SK-N-SH (cell line): ENCODE results near the gene GABRR2. TPM values are rescaled to one million over a fixed set of nuclear protein-coding genes. Genes with fewer than 3 reads are reported as not detected.

Source experiments
- CTCF ChIA-PET: fragments of 300-600, 350-600 bp; formaldehyde crosslinking; extraction: SDS; loops from one replicate; lab custom pipeline; 2021; lab: Yijun Ruan, JAX
- POLR2A ChIA-PET: fragments of 350-600 bp; sonication (Branson Sonifier 250); formaldehyde crosslinking; extraction: SDS; loops from one replicate; lab custom pipeline; 2020; ENCODE audit warnings: antibody characterized with exemption, inconsistent platforms; lab: Yijun Ruan, JAX
- DNase-seq: peaks from one replicate; pipeline ENCODE4 v3.0.0; 2012
- H2AFZ ChIP-seq: fragments of 200-600 bp; sonication (generic); 2 replicates; pipeline ENCODE4 v1.8.1; 2016; ENCODE audit warnings: antibody characterized with exemption, mild to moderate bottlenecking, low read depth
- H3F3A ChIP-seq: fragments of 200-600 bp; sonication (generic); replicated peaks from 2 replicates; pipeline ENCODE3; 2016; ENCODE audit warnings: antibody characterized with exemption, mild to moderate bottlenecking; ENCODE audit not compliant: insufficient read depth
- H3K27ac ChIP-seq, 2 experiments: fragments of 200-500 bp in 1 of 2; fragments of 200-600 bp in 1 of 2; sonication (Bioruptor generic) in 1 of 2; sonication (generic), shearing (Covaris generic) in 1 of 2; 2 replicates each; pipeline versions ENCODE4 v1.5.1 to v1.6.1; 2014 to 2016; ENCODE audit warnings: low read depth in 2 of 2, inconsistent platforms in 1 of 2, low read length in 1 of 2, mild to moderate bottlenecking in 1 of 2, mixed read lengths in 1 of 2
- H3K27me3 ChIP-seq: fragments of 200-600 bp; sonication (generic), shearing (Covaris generic); 2 replicates; pipeline ENCODE4 v1.6.1; 2016; ENCODE audit warnings: mixed run types; ENCODE audit not compliant: insufficient read depth
- H3K36me3 ChIP-seq, 2 experiments: fragments of 200-500 bp in 1 of 2; fragments of 200-600 bp in 1 of 2; sonication (Bioruptor generic) in 1 of 2; sonication (generic) in 1 of 2; replicated peaks in 1 of 2; 2 replicates each; pipeline versions ENCODE3 to v1.5.1; 2014 to 2016; ENCODE audit warnings: low read length in 1 of 2, mild to moderate bottlenecking in 1 of 2; ENCODE audit not compliant: insufficient read depth in 2 of 2, control insufficient read depth in 1 of 2
- H3K4me1 ChIP-seq, 2 experiments: fragments of 200-500 bp in 1 of 2; fragments of 200-600 bp in 1 of 2; sonication (Bioruptor generic) in 1 of 2; sonication (generic), shearing (Covaris generic) in 1 of 2; 2 replicates each; pipeline versions ENCODE4 v1.5.1 to v1.6.1; 2014 to 2016; ENCODE audit warnings: low read depth in 1 of 2, low read length in 1 of 2, mixed run types in 1 of 2; ENCODE audit not compliant: insufficient read depth in 2 of 2, control insufficient read depth in 1 of 2
- H3K4me2 ChIP-seq: fragments of 200-600 bp; sonication (generic), shearing (Covaris generic); 2 replicates; pipeline ENCODE4 v1.6.1; 2017; ENCODE audit warnings: mixed run types
- H3K4me3 ChIP-seq, 2 experiments: fragments of 200-500 bp in 1 of 2; fragments of 200-600 bp in 1 of 2; sonication (Bioruptor generic) in 1 of 2; sonication (generic), shearing (Covaris generic) in 1 of 2; 2 replicates each; pipeline versions ENCODE4 v1.5.1 to v1.8.1; 2014 to 2016; ENCODE audit warnings: low read depth in 2 of 2, inconsistent platforms in 1 of 2, low read length in 1 of 2, mild to moderate bottlenecking in 1 of 2, mixed read lengths in 1 of 2, moderate library complexity in 1 of 2
- H3K79me2 ChIP-seq: fragments of 200-600 bp; sonication (generic); 2 replicates; pipeline ENCODE4 v1.8.1; 2017; ENCODE audit warnings: mild to moderate bottlenecking; ENCODE audit not compliant: insufficient read depth
- H3K9ac ChIP-seq: fragments of 200-600 bp; sonication (generic); 2 replicates; pipeline ENCODE4 v1.6.1; 2017; ENCODE audit warnings: mixed run types
- H3K9me2 ChIP-seq: fragments of 200-600 bp; sonication (generic); 2 replicates; pipeline ENCODE4 v1.6.1; 2017; ENCODE audit warnings: mixed run types
- H3K9me3 ChIP-seq: fragments of 200-600 bp; sonication (generic); 2 replicates; pipeline ENCODE4 v1.6.1; 2017; ENCODE audit warnings: mixed run types, mild to moderate bottlenecking, moderate library complexity
- H4K20me1 ChIP-seq: fragments of 200-600 bp; sonication (generic); 2 replicates; pipeline ENCODE4 v1.6.1; 2017; ENCODE audit warnings: mild to moderate bottlenecking, mixed run types; ENCODE audit not compliant: insufficient read depth
- CHD2 ChIP-seq: fragments of 150-350 bp; IDR thresholded peaks from 2 replicates; pipeline ENCODE4 v1.6.1; 2018; ENCODE audit warnings: low read length; ENCODE audit not compliant: partially characterized antibody
- ELF1 ChIP-seq: IDR thresholded peaks from 2 replicates; pipeline ENCODE4 v1.4.0; 2012
- EP300 ChIP-seq, 2 experiments: IDR thresholded peaks; 2 replicates each; pipeline versions ENCODE4 v1.4.0 to v1.6.1; 2012; ENCODE audit warnings: borderline replicate concordance in 1 of 2, low read depth in 1 of 2, low read length in 1 of 2
- FOXM1 ChIP-seq: IDR thresholded peaks from 2 replicates; pipeline ENCODE4 v1.4.0; 2012; ENCODE audit warnings: low read depth, mild to moderate bottlenecking
- GABPA ChIP-seq: IDR thresholded peaks from 2 replicates; pipeline ENCODE4 v1.4.0; 2012; ENCODE audit warnings: low read depth, mild to moderate bottlenecking
- IRF3 ChIP-seq: fragments of 150-350 bp; IDR thresholded peaks from 2 replicates; pipeline ENCODE4 v1.6.1; 2016; ENCODE audit warnings: mild to moderate bottlenecking, low read depth, low read length
- PBX3 ChIP-seq: IDR thresholded peaks from 2 replicates; pipeline ENCODE4; 2012
- RAD21 ChIP-seq: IDR thresholded peaks from 2 replicates; pipeline ENCODE4 v1.6.1; 2012; ENCODE audit warnings: mild to moderate bottlenecking, low read length
- REST ChIP-seq: IDR thresholded peaks from 2 replicates; pipeline ENCODE4 v1.6.1; 2012; ENCODE audit warnings: mild to moderate bottlenecking, low read depth, low read length, moderate library complexity
- SMC3 ChIP-seq: IDR thresholded peaks from 2 replicates; pipeline ENCODE4 v1.6.1; 2012; ENCODE audit warnings: low read depth, low read length, improper control_type of control experiment
- TAF1 ChIP-seq: IDR thresholded peaks from 2 replicates; pipeline ENCODE4 v1.6.1; 2012; ENCODE audit warnings: low read depth, mild to moderate bottlenecking, low read length, moderate library complexity, borderline replicate concordance
- TCF12 ChIP-seq: IDR thresholded peaks from 2 replicates; pipeline ENCODE4 v1.4.0; 2012
- WGBS: methylation state at CpG from one replicate; pipeline ENCODE4 v1.1.6; 2017; ENCODE audit warnings: low lambda C conversion rate; 5-methylcytosine and 5-hydroxymethylcytosine counted together
- polyA plus RNA-seq, 3 experiments: library from polyadenylated mRNA; depleted of rRNA; stranded (reverse); fragments of >200 nt; gene quantifications; 2 replicates each; pipeline ENCODE4 v1.2.3, GENCODE V29; 2012
- TF ChIP-seq, protein P1 (sequence below): fragments of 200-600 bp; sonication (generic); IDR thresholded peaks from 2 replicates; pipeline ENCODE4 v1.6.1; 2017; ENCODE audit warnings: antibody characterized with exemption, mild to moderate bottlenecking, moderate library complexity

Gene GABRR2
- polyA plus RNA-seq, 1 of the 3 experiments (the other 2 are of a cell fraction) = 0.18 TPM

GRCh38 chr6:89281779-89282246, 33.3 kb downstream of the GABRR2 start (continued):
- TF ChIP-seq IRF3 (no peak), FOXM1 (no peak), PBX3 (no peak), EP300 (IDR thresholded peaks at IDR 0.05; ENCODE audit: borderline replicate concordance in 1 of 2, low read depth in 1 of 2, low read length in 1 of 2) (no peak), ELF1 (no peak)
- TF ChIP-seq, protein P1, sequence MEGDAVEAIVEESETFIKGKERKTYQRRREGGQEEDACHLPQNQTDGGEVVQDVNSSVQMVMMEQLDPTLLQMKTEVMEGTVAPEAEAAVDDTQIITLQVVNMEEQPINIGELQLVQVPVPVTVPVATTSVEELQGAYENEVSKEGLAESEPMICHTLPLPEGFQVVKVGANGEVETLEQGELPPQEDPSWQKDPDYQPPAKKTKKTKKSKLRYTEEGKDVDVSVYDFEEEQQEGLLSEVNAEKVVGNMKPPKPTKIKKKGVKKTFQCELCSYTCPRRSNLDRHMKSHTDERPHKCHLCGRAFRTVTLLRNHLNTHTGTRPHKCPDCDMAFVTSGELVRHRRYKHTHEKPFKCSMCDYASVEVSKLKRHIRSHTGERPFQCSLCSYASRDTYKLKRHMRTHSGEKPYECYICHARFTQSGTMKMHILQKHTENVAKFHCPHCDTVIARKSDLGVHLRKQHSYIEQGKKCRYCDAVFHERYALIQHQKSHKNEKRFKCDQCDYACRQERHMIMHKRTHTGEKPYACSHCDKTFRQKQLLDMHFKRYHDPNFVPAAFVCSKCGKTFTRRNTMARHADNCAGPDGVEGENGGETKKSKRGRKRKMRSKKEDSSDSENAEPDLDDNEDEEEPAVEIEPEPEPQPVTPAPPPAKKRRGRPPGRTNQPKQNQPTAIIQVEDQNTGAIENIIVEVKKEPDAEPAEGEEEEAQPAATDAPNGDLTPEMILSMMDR = peak; percentile 59

DNA sequence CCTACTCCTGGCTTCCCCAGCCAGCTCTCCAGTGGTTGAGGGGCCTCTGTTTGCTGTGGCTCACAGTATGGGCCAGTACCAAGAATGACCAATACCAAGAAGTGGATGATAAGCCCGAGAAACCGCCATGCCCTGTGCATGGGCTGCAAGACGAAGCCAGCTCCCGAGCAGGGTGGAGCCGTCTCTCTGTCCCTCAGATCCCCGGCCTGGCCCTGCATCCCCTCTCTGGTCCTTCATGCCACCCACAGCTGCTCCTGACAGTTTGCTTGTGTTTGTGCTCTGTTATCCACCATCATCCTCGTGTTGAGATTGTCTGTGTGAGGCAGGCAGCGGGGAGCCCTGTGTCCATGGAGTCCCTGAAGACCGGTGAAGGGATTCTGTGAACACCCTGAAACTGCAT, 36.1 kb downstream of the GABRR2 start:
- Histone ChIP-seq H3K9me2 (no peaks in the 10 kb centered on the region), H3K4me2 (no peak overlapping the region), H3K27ac (no peak overlapping the region), H3K4me3 (no peak overlapping the region), H3K79me2 (no peaks in the 10 kb centered on the region), H2AFZ (no peak overlapping the region), H4K20me1 (no peaks in the 10 kb centered on the region), H3F3A (no peaks in the 10 kb centered on the region), H3K4me1 (peaks cover 0 to 3% of the 10 kb centered on the region in 2 experiments; a peak in 1 of 4 replicates), H3K36me3 (no peaks in the 10 kb centered on the region), H3K27me3 (no peaks in the 10 kb centered on the region), H3K9ac (no peak overlapping the region), H3K9me3 (no peaks in the 10 kb centered on the region)
- POLR2A ChIA-PET = no interaction called here
- no peak for DNase-seq
- TF ChIP-seq RAD21 (no peak), GABPA (no peak), SMC3 (no peak), REST (no peak), TCF12 (no peak), CHD2 (no peak), TAF1 (no peak)
- TF ChIP-seq, protein P1 = no peak
- 47% methylated on average over 4 of the region's 9 CpGs for WGBS
- CTCF ChIA-PET = no interaction called here
